Measurements from ENCODE around the gene CIT.

The CIT gene

DNA sequence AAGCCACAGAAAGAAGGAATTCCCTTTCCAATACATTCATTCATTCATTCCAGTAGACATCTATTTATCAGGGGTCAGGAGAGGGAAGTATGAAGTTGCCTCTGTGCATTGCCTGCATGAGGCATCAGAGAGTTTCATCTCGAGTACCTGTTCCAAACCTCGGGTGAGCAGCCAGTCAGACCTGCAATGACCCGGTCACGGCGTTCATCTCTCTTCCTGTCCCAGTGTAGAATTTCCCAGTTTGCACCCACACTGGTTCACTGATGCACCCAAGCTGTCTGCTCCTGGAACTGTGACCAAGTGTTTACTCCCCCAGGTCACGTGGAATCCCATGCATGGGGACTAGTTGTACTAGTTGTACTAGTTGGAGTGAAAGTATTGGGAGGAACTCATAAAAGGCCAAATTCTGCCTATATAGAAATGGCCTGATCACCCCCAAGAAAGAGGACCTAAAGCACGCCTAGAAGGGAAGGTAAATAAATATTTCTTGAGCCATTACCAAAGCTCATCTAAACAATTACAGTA lies 231.5 kb downstream of the CIT start:
- no peak for DNase-seq (ENCODE audit: low spot score)

DNA sequence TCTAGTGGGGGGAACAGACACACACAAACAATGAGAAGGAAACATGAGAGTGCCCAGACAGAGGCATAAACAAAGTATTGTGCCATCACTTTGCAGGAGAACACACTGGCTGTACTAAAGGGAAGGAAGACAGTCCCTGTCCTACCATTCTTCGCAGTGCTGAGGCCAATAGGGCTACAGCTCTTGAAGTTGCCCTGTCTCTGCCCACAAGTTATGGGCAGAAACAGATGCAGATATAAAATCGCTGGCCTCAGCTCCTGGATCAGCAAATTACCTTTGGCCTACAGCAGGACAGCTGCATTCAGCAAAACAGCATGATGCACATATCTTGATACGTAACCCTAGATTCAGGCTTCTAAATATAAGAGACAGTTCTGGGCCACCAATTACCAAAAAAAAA lies 232.2 kb downstream of the CIT start:
- no peak for DNase-seq (ENCODE audit: low spot score)

DNA sequence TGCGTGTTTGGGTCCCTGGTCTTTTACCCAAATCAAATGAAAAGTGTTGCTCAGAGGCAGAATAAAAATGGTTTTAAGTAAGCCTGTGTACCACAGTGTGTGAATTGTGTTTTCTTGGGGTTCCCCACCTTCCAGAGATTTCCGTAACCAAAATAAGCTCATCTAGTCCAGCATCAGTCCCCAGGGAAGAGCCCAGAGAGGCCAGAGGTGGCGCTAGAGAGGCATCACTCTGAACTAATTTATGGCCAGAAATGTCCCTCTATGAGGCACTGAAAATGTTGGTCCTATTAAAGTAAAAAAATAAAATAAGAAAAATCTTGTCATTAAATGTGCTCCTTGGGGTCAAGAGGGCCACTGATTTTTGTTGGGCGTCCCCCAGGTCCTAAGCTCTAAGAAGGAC lies 234.1 kb downstream of the CIT start:
- DNase-seq (ENCODE audit: low spot score) = no peak

Measured in AG08396 (cell line).